Measurements from ENCODE around the gene TESPA1. TPM values are rescaled to one million over a fixed set of nuclear protein-coding genes. Genes with fewer than 3 reads are reported as not detected.
"Not testable (repeated sequence)": the region's sequence is repeated elsewhere in the genome, so short reads cannot be mapped to it uniquely, and the experiment has no call there.

Gene TESPA1
- total RNA-seq, 1 donor from 2014 or later, result not detected

DNA sequence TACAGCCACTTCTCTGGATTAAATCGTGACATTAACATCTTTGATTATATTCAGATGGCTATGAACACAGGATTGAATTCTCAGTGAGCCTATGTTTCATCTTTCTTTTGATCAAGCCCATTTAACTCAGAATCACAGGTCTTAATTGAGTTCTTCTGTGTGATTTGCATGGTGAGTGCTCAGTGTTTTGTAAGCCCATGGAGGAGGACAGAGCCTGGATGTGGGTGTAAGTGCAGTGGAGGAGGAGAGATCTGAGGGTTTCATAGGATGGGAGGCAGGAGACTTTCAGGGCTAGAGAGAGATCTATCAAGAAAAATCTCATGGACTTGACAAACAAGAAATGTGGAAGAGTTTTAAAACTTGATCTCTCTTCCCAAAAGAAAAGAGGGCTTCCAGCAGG is 5.3 kb upstream of the TESPA1 start:
- H3K4me2 ChIP-seq, result no peak overlapping the region
- Mint-ChIP-seq H3K27me3 (ENCODE audit: insufficient read depth, low read depth) (no peaks in the 10 kb centered on the region), H3K27ac (no peak overlapping the region), H3K4me1 (no peaks in the 10 kb centered on the region), H3K4me3 (no peak overlapping the region), H3K9me3 (no peaks in the 10 kb centered on the region), H3K36me3 (no peaks in the 10 kb centered on the region)
- no peak overlapping the region for H3K9ac ChIP-seq
- H3K9me3 ChIP-seq (ENCODE audit: low read depth), result no peaks in the 10 kb centered on the region
- H3F3A ChIP-seq (ENCODE audit: low read depth), result no peaks in the 10 kb centered on the region
- no peak overlapping the region for H3K4me3 ChIP-seq
- no peaks in the 10 kb centered on the region for H3K4me1 ChIP-seq
- H3K27me3 ChIP-seq, result no peaks in the 10 kb centered on the region
- TF ChIP-seq, protein P1, sequence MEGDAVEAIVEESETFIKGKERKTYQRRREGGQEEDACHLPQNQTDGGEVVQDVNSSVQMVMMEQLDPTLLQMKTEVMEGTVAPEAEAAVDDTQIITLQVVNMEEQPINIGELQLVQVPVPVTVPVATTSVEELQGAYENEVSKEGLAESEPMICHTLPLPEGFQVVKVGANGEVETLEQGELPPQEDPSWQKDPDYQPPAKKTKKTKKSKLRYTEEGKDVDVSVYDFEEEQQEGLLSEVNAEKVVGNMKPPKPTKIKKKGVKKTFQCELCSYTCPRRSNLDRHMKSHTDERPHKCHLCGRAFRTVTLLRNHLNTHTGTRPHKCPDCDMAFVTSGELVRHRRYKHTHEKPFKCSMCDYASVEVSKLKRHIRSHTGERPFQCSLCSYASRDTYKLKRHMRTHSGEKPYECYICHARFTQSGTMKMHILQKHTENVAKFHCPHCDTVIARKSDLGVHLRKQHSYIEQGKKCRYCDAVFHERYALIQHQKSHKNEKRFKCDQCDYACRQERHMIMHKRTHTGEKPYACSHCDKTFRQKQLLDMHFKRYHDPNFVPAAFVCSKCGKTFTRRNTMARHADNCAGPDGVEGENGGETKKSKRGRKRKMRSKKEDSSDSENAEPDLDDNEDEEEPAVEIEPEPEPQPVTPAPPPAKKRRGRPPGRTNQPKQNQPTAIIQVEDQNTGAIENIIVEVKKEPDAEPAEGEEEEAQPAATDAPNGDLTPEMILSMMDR (IDR thresholded peaks at IDR 0.05), result no peak
- no peak for TF ChIP-seq EZH2phosphoT487 (IDR thresholded peaks at IDR 0.05)
- TF ChIP-seq EZH2 (IDR thresholded peaks at IDR 0.05), result no peak
- no peak for DNase-seq (ENCODE audit: low spot score)
- H3K79me2 ChIP-seq (ENCODE audit: low read depth), result no peaks in the 10 kb centered on the region
- H3K36me3 ChIP-seq, result no peaks in the 10 kb centered on the region
- no peaks in the 10 kb centered on the region for H4K20me1 ChIP-seq (ENCODE audit: low read depth)
- H3K27ac ChIP-seq, result no peak overlapping the region
- no peak overlapping the region for H2AFZ ChIP-seq (replicated peaks)

DNA sequence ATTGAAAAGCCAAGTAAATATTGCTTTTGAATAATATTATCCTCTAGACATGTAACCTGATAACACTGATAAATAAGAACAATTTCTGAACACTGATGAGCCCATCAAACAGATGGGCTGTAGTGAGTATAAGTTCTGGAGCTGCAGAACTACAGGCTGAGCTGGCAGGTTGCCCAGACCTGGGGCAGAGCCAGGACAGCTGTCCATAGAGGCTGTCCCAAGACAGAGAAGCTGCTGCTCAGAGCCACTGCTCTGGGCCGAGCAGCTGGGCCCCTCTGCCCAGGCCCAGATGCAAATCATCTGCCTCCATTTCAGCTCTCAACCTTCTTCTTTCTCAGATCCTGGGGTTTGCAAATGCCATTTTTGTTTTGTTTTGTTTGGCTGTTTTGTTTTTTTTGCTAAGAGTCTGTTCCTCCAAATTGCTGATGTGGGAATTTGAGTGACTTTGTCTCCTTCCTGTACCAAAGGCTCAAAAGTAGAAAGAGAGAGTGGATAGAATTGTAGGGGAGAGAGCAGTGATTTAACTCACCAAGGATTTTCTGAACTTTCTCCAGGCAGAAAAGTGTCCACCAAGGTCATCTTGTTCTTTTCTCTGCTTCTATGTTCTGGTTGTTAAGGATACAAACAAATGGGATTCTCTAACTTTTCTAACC is 4.0 kb upstream of the TESPA1 start:
- H3K4me2 ChIP-seq, result no peak overlapping the region
- TF ChIP-seq, protein P1 (IDR thresholded peaks at IDR 0.05), result no peak
- TF ChIP-seq EZH2phosphoT487 (IDR thresholded peaks at IDR 0.05) (no peak), EZH2 (IDR thresholded peaks at IDR 0.05) (no peak)
- no peak overlapping the region for H3K27ac ChIP-seq
- no peak overlapping the region for H3K4me3 ChIP-seq
- no peaks in the 10 kb centered on the region for H3K4me1 ChIP-seq
- H3K27ac Mint-ChIP-seq, result no peak overlapping the region
- H3K9ac ChIP-seq, result no peak overlapping the region
- H3K36me3 ChIP-seq, result no peaks in the 10 kb centered on the region
- no peaks in the 10 kb centered on the region for H3K36me3 Mint-ChIP-seq
- H3F3A ChIP-seq (ENCODE audit: low read depth), result no peaks in the 10 kb centered on the region
- H3K9me3 ChIP-seq (ENCODE audit: low read depth), result no peaks in the 10 kb centered on the region
- H3K4me3 Mint-ChIP-seq, result no peak overlapping the region
- no peaks in the 10 kb centered on the region for H4K20me1 ChIP-seq (ENCODE audit: low read depth)
- no peaks in the 10 kb centered on the region for H3K27me3 ChIP-seq
- no peaks in the 10 kb centered on the region for H3K79me2 ChIP-seq (ENCODE audit: low read depth)
- no peaks in the 10 kb centered on the region for H3K27me3 Mint-ChIP-seq (ENCODE audit: insufficient read depth, low read depth)
- no peak for DNase-seq (ENCODE audit: low spot score)
- H3K9me3 Mint-ChIP-seq, result no peaks in the 10 kb centered on the region
- H3K4me1 Mint-ChIP-seq, result no peaks in the 10 kb centered on the region
- peak overlapping the region; percentile 58 for H2AFZ ChIP-seq (replicated peaks)

DNA sequence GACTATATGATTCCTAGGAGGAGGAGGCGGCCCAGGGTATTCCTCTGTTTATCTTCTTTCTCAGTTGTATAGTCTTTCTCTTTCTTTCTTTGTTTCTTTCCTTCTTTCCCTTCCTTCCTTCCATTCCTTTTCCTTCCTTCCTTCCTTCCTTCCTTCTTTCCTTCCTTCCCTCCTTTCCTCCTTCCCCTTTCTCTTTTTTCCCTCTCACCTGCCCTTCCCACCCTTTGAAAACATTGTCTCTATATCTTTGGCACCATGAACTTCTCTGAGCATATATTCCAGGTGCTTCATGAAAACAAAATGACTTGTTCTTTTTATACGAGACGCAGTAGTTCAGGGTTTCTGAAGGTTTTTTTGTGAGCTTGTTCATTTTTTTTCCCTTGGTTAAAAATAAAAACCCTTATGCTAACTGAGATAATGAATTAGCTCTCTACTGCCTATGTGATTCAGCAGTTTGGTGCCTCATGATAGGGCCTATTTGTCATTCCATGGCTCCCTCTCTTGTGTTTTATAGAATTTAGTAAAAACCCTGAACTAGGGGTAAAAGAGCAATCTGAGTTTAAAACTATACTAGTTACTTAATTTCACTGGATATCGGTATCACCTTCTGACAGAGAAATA is 3.2 kb upstream of the TESPA1 start:
- Histone ChIP-seq H3K4me1 (no peaks in the 10 kb centered on the region), H3K36me3 (no peaks in the 10 kb centered on the region), H3F3A (ENCODE audit: low read depth) (no peaks in the 10 kb centered on the region), H3K9ac (no peak overlapping the region), H3K4me3 (no peak overlapping the region), H3K9me3 (ENCODE audit: low read depth) (no peaks in the 10 kb centered on the region), H3K79me2 (ENCODE audit: low read depth) (no peaks in the 10 kb centered on the region), H3K4me2 (no peak overlapping the region), H2AFZ (replicated peaks) (no peak overlapping the region), H4K20me1 (ENCODE audit: low read depth) (no peaks in the 10 kb centered on the region), H3K27me3 (no peaks in the 10 kb centered on the region), H3K27ac (no peak overlapping the region)
- H3K27me3 Mint-ChIP-seq (ENCODE audit: insufficient read depth, low read depth), result no peaks in the 10 kb centered on the region
- H3K4me1 Mint-ChIP-seq, result no peaks in the 10 kb centered on the region
- H3K4me3 Mint-ChIP-seq, result no peak overlapping the region
- no peak overlapping the region for H3K27ac Mint-ChIP-seq
- H3K9me3 Mint-ChIP-seq, result no peaks in the 10 kb centered on the region
- no peak for DNase-seq (ENCODE audit: low spot score)
- H3K36me3 Mint-ChIP-seq, result no peaks in the 10 kb centered on the region
- TF ChIP-seq EZH2 (IDR thresholded peaks at IDR 0.05), result no peak
- TF ChIP-seq, protein P1 (IDR thresholded peaks at IDR 0.05), result no peak
- no peak for TF ChIP-seq EZH2phosphoT487 (IDR thresholded peaks at IDR 0.05)

- not testable (repeated sequence) for H3F3A ChIP-seq (ENCODE audit: low read depth); H4K20me1 ChIP-seq (ENCODE audit: low read depth); H3K27ac Mint-ChIP-seq; H3K9ac ChIP-seq; H3K27ac ChIP-seq; H3K9me3 ChIP-seq (ENCODE audit: low read depth); DNase-seq (ENCODE audit: low spot score); H3K36me3 ChIP-seq; H3K4me3 Mint-ChIP-seq; H2AFZ ChIP-seq (replicated peaks); H3K9me3 Mint-ChIP-seq; H3K27me3 ChIP-seq; H3K4me1 Mint-ChIP-seq; H3K27me3 Mint-ChIP-seq (ENCODE audit: insufficient read depth, low read depth); H3K79me2 ChIP-seq (ENCODE audit: low read depth); H3K36me3 Mint-ChIP-seq; H3K4me3 ChIP-seq; H3K4me2 ChIP-seq; H3K4me1 ChIP-seq
These were observed 2.2 kb upstream of the TESPA1 start for GRCh38 chr12:54986773-54987172.
